HCT116 (cell line): ENCODE results near the gene EML1. TPM values are rescaled to one million over a fixed set of nuclear protein-coding genes. Genes with fewer than 3 reads are reported as not detected.

Experiments
- ATAC-seq: fragments of 200-7000 bp; cut with Tn5 transposase; 2 replicates; pipeline ENCODE4 v1.9.1; 2020; ENCODE audit warnings: mild to moderate bottlenecking, moderate library complexity
- BruUV-seq: library from RNA; stranded (reverse); fragments of 400-500 nt; replicated peaks from 2 replicates; lab custom pipeline; 2021; lab: Mats Ljungman, UMichigan
- CTCF ChIA-PET: fragments of 300-600 bp; sonication (Branson Sonifier 250); formaldehyde crosslinking; loops from one replicate; lab custom pipeline; 2021; ENCODE audit warnings: antibody characterized with exemption; lab: Charles Lee
- POLR2A ChIA-PET: fragments of 300-600, 350-600 bp; sonication (Branson Sonifier 250); formaldehyde crosslinking; loops from one replicate; lab custom pipeline; 2021; ENCODE audit warnings: antibody characterized with exemption; lab: Charles Lee
- RAD21 ChIA-PET, 2 experiments: fragments of 300-600 bp; sonication (Branson Sonifier 250); formaldehyde crosslinking; loops; one replicate each; lab custom pipeline; 2023; ENCODE audit warnings: low total read pairs in 2 of 2; ENCODE audit not compliant: uncharacterized antibody in 2 of 2, unreplicated experiment in 2 of 2, low non-redundant PET in 1 of 2; lab: Charles Lee
- DNase-seq: peaks from one replicate; pipeline ENCODE4 v3.0.0-alpha.2; 2010; ENCODE audit warnings: low read depth, low spot score
- H2AFZ ChIP-seq: fragments of 200-600 bp; shearing (Covaris generic), sonication (generic); 2 replicates; pipeline ENCODE4 v1.6.1; 2017; ENCODE audit warnings: low read depth, mixed run types, mixed read lengths, antibody characterized with exemption, low read length; ENCODE audit not compliant: poor library complexity, severe bottlenecking
- H3K27ac ChIP-seq: 2 replicates; pipeline ENCODE4 v1.5.1; 2012; ENCODE audit warnings: low read depth, low read length
- H3K27me3 ChIP-seq: fragments of 200-600 bp; sonication (generic); 2 replicates; pipeline ENCODE4 v1.6.1; 2016; ENCODE audit warnings: mixed run types, low read length, mixed read lengths; ENCODE audit not compliant: insufficient read depth
- H3K36me3 ChIP-seq, 2 experiments: fragments of 200-500 bp in 1 of 2; fragments of 200-600 bp in 1 of 2; sonication (Bioruptor generic) in 1 of 2; sonication (generic) in 1 of 2; 2 replicates each; pipeline versions ENCODE4 v1.5.1 to v1.6.1; 2014 to 2016; ENCODE audit warnings: low read length in 2 of 2, inconsistent platforms in 1 of 2, mixed read lengths in 1 of 2, mixed run types in 1 of 2; ENCODE audit not compliant: insufficient read depth in 2 of 2, control insufficient read depth in 1 of 2
- H3K4me1 ChIP-seq, 2 experiments: fragments of 200-600 bp in 1 of 2; sonication (generic) in 1 of 2; 2 replicates each; pipeline versions ENCODE4 v1.5.1 to v1.6.1; 2012 to 2017; ENCODE audit warnings: low read length in 2 of 2, inconsistent platforms in 1 of 2, mild to moderate bottlenecking in 1 of 2, mixed read lengths in 1 of 2, mixed run types in 1 of 2, moderate library complexity in 1 of 2; ENCODE audit not compliant: insufficient read depth in 2 of 2, control insufficient read depth in 1 of 2
- H3K4me2 ChIP-seq: fragments of 200-600 bp; sonication (generic); 2 replicates; pipeline ENCODE4 v1.6.1; 2017; ENCODE audit warnings: mixed run types, low read length, mixed read lengths
- H3K4me3 ChIP-seq, 2 experiments: fragments of 200-600 bp in 1 of 2; sonication (generic) in 1 of 2; replicated peaks in 1 of 2; 2 replicates each; pipeline ENCODE4 v1.5.1; 2011 to 2016; ENCODE audit warnings: low read length in 2 of 2, control low read depth in 1 of 2, low read depth in 1 of 2, mild to moderate bottlenecking in 1 of 2, mixed read lengths in 1 of 2, mixed run types in 1 of 2
- H3K79me2 ChIP-seq: fragments of 200-600 bp; sonication (generic); 2 replicates; pipeline ENCODE4 v1.6.1; 2017; ENCODE audit warnings: mild to moderate bottlenecking, mixed run types, low read length, moderate library complexity, mixed read lengths; ENCODE audit not compliant: insufficient read depth
- H3K9ac ChIP-seq: fragments of 200-600 bp; sonication (generic); 2 replicates; pipeline ENCODE4 v1.6.1; 2016; ENCODE audit warnings: low read length, mixed read lengths
- H3K9me2 ChIP-seq: fragments of 200-600 bp; sonication (generic), shearing (Covaris generic); 2 replicates; pipeline ENCODE4 v1.6.1; 2017; ENCODE audit warnings: mixed run types, mild to moderate bottlenecking, moderate library complexity; ENCODE audit not compliant: insufficient read depth
- H3K9me3 ChIP-seq, 2 experiments: fragments of 200-500 bp in 1 of 2; fragments of 200-600 bp in 1 of 2; sonication (Bioruptor generic) in 1 of 2; sonication (generic) in 1 of 2; 2 replicates each; pipeline ENCODE4 v1.6.1; 2014 to 2017; ENCODE audit warnings: low read length in 2 of 2, mixed read lengths in 2 of 2, inconsistent platforms in 1 of 2, low read depth in 1 of 2, mild to moderate bottlenecking in 1 of 2, mixed run types in 1 of 2, moderate library complexity in 1 of 2; ENCODE audit not compliant: control insufficient read depth in 1 of 2, insufficient read depth in 1 of 2
- H4K20me1 ChIP-seq: fragments of 200-600 bp; sonication (generic), shearing (Covaris generic); 2 replicates; pipeline ENCODE4 v1.6.1; 2017; ENCODE audit warnings: mixed run types, mild to moderate bottlenecking, moderate library complexity; ENCODE audit not compliant: insufficient read depth
- CEBPB ChIP-seq: IDR thresholded peaks from 2 replicates; pipeline ENCODE4 v1.6.1; 2012; ENCODE audit warnings: low read depth
- EZH2phosphoT487 ChIP-seq: fragments of 200-600 bp; IDR thresholded peaks from 2 replicates; pipeline ENCODE4 v1.6.1; 2018; ENCODE audit warnings: antibody characterized with exemption, borderline replicate concordance
- SIN3A ChIP-seq: IDR thresholded peaks from 2 replicates; pipeline ENCODE4 v1.6.1; 2012; ENCODE audit warnings: low read depth
- intact Hi-C: fragments of 100-400 bp; cut with micrococcal nuclease; formaldehyde crosslinking; loops from 2 replicates; pipeline ENCODE4 v1.10.0; 2022
- total RNA-seq: library from RNA; stranded (reverse); gene quantifications from one replicate; pipeline ENCODE4 v1.2.1, GENCODE V29; 2021; ENCODE audit not compliant: unreplicated experiment

EML1 gene
- total RNA-seq, 1 experiment from 2014 or later = 7.4 TPM

GRCh38 chr14:99831903-99832685 lies 38.9 kb downstream of the EML1 start:
- ChIA-PET POLR2A (no interaction called here), RAD21 (no interaction called here), CTCF (no interaction called here)
- no peaks in the 10 kb centered on the region for H3K9me3 ChIP-seq
- TF ChIP-seq CEBPB = no peak
- no peak overlapping the region for H3K9ac ChIP-seq
- DNase-seq (no peak), ATAC-seq (no peak)
- peaks cover 32% of the 10 kb centered on the region for H3K27me3 ChIP-seq
- H3K4me3 ChIP-seq = no peak overlapping the region
- H3K4me2 ChIP-seq = no peak overlapping the region
- H3K27ac ChIP-seq = no peak overlapping the region
- H2AFZ ChIP-seq = no peak overlapping the region
- no peaks in the 10 kb centered on the region for H3K79me2 ChIP-seq
- no peaks in the 10 kb centered on the region for H4K20me1 ChIP-seq
- intact Hi-C loops = no loop called here
- H3K36me3 ChIP-seq = no peaks in the 10 kb centered on the region
- BruUV-seq = no TSS peak
- H3K9me2 ChIP-seq = no peaks in the 10 kb centered on the region
- H3K4me1 ChIP-seq = no peaks in the 10 kb centered on the region

- Histone ChIP-seq H3K9me3 (no peaks in the 10 kb centered on the region), H3K27ac (no peak overlapping the region), H3K4me2 (no peak overlapping the region), H3K36me3 (no peaks in the 10 kb centered on the region)
- TF ChIP-seq EZH2phosphoT487 (no peak), SIN3A (no peak)
- TF ChIP-seq, all 23 proteins: peak for 0
- ChIA-PET POLR2A (no interaction called here), CTCF (no interaction called here), RAD21 (no interaction called here)
- Histone ChIP-seq H2AFZ (no peak overlapping the region), H3K9ac (no peak overlapping the region), H4K20me1 (no peaks in the 10 kb centered on the region), H3K4me1 (peaks cover 0 to 2% of the 10 kb centered on the region in 2 experiments; a peak in 1 of 4 replicates), H3K4me3 (no peak overlapping the region), H3K79me2 (no peaks in the 10 kb centered on the region), H3K9me2 (no peaks in the 10 kb centered on the region), H3K27me3 (peaks cover 30% of the 10 kb centered on the region)
- BruUV-seq = no TSS peak
- ATAC-seq (no peak), DNase-seq (no peak)
- intact Hi-C loops = no loop called here
Measured at GRCh38 chr14:99837822-99838221, 44.6 kb downstream of the EML1 start.
